ELR (cell line): Measurements from ENCODE around the gene TATDN2.
A peak's percentile ranks its signal among the peaks of the same experiment; 100 is the strongest.
"Not testable (repeated sequence)": the region's sequence is repeated elsewhere in the genome, so short reads cannot be mapped to it uniquely, and the experiment has no call there.

Source experiments
- DNase-seq: peaks from one replicate; pipeline ENCODE4 v3.0.0-alpha.2; 2015; ENCODE audit warnings: low read depth

Gene TATDN2

DNA sequence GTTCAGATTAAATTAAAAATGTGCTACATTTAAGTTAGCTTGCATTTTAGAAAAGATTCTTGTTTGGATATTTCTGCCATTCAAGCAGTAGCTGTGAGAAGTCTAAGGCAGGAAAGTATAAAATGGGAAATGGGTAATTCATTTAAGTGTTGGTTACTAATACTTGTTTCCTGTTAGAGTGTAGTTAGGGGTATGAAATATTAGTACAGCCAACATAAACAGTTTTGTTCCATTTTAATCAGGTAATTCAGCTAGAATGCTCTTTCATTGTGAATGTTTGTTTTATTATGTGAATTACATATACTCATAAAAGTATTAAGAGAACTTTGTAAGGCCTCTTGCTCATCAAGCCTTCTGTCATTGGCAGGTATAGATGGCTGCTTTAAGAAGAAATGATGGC lies 19.9 kb downstream of the TATDN2 start:
- no peak for DNase-seq

DNA sequence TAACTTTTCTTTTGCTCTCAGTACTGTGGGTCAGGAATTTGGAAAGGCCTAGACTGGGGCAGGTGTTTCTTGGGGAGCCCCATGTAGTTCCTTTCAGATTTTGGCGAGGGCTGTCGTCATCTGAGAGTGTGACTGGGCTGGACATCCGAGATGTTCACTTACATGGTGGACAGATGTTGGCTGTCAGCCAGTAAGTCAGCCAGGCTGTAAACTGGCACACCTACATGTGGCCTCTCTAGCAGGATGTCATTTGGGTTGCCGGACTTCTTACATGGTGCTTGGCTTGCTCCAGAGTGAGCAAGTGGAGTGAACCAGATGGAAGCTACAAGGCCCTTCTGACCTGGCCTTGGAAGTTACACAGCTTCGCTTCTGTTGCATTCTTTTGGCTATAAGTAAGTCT lies 20.7 kb downstream of the TATDN2 start:
- DNase-seq, result no peak

DNA sequence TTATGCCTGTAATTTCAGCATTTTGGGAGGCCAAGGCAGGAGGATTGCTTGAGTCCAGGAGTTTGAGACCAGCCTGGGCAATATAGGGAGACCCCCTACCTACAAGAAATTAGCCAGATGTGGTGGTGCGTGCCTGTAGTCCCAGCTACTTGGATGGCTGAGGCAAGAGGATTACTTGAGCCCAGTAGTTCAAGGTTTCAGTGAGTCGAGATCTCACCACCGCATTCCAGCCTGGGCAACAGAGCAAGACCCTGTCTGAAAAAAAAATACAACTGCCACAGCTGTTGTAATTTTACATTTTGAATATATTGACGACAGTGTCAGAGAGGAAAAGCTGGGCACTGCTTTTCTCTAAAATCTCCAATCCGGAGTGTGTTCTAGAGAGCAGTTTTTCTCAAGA lies 21.2 kb downstream of the TATDN2 start:
- no peak for DNase-seq

DNA sequence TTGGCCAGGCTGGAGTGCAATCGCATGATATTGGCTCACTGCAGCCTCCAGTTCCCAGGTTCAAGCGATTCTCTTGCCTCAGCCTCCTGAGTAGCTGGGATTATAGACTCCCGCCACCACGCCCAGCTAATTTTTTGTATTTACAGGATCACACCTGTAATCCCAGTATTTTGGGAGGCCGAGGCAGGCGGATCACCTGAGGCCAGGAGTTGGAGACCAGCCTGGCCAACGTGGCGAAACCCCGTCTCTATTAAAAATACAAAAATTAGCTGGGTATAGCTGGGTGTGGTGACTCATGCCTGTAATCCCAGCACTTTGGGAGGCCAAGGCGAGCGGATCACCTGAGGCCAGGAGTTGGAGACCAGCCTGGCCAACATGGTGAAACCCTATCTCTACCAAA lies 24.2 kb downstream of the TATDN2 start:
- DNase-seq, result not testable (repeated sequence)

DNA sequence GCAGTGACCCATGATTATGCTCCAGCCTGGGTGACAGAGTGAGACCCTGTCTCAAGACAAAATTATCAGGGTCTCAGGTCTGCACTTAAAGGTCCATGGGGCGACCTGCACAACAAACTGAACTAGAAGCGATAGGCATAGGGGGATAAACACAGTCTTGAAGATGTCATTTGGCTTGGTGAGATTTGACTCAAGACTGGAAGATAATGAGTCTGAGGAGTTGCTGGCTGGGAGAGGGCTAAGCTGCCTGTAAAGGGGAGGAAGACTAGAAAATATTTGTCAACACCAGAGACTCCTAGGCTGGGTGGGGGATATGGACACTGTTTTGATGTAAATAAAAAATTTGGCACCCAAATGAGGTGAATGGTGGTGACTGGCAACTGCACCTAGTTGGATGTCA lies 24.7 kb downstream of the TATDN2 start:
- DNase-seq, result no peak

DNA sequence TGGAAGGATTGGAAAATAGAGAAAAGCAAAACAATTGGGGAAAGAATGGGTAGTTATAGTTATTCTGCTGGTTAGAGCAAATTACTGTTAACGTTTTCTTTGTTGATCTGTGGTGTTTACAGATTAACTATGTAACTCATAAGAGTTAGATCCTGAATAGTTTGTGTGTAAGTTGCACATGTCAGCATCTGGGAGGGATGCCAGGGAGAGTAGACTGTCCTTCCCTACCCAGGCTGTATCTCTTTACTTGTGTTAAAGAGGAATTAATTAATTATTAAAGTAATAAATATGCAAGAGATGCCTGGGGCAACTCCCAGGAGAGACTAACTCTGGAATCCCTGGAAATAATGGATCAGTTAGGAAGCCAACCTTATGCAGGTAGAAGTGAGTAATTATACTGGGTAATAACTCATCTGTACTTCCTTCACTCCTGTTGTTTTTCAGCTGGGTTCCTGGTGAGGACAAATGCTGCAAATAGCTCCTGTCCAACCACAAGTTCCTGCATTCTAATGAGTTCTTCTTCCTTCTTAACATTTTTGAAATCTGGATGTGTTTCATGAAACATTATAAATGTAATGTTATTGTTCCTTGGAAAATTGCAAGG lies 25.5 kb downstream of the TATDN2 start:
- DNase-seq, result no peak

DNA sequence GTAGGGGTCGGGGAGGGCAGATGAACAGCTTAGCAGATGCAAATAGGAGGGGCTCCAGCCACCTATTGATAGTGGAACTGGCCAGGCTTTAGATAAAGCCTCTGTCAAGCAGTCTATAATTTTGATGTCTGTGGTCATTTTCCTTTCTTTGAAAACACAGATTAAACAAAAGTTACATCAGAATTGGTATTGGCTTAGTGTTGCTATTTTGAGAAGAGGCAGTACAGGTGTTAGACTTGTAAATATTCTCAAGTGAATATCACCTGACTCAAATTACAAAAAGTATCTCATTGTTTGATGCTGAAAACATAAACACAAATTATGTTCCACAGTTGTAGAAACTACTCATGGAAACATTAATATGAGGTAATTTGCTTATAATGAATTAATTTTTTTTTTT lies 26.3 kb downstream of the TATDN2 start:
- DNase-seq, result no peak

DNA sequence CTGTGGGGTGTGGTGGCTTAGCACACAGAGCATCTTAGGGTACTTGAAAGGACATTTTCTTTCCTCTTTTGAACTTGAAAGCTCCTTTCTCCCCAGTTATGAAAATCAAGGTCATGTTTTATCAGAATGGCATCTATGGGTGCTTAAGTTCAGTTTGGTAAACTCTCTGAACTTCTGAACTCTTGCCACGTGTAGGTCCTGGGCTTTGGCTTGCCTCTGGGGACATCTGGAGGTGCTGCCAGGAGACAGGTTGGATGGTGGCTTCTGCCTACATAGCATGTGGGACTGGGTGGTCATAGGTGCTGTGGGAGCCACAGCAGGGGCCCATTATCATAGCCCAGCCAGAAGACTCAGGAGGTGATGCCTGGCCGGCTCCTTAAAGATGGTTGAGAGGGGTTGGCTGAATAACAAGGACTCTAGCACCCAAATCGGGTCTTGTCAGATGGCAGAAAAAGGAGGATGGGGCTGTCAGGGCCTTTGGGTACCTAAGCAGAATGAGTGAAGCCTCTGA lies 28.9 kb downstream of the TATDN2 start:
- no peak for DNase-seq

DNA sequence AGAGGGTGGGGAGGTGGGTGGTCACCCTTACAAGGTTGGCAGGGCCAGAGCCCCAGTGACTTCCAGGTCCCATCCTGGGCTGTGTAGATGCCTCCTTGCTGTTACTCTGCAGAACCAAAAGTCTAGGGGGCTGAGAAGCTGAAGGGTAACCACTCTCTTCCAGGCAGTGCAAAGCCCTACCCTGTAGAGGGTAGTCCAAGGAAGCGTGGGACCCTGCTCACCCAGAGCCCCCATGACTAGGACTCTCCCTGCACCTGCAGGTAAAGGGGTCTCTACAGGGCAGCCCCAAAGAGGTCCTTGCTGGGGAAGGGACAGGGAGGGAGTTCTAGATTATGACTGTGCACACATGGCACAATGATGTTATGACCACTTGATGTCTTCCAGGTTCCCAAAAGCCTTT lies 30.2 kb downstream of the TATDN2 start:
- DNase-seq, result no peak

DNA sequence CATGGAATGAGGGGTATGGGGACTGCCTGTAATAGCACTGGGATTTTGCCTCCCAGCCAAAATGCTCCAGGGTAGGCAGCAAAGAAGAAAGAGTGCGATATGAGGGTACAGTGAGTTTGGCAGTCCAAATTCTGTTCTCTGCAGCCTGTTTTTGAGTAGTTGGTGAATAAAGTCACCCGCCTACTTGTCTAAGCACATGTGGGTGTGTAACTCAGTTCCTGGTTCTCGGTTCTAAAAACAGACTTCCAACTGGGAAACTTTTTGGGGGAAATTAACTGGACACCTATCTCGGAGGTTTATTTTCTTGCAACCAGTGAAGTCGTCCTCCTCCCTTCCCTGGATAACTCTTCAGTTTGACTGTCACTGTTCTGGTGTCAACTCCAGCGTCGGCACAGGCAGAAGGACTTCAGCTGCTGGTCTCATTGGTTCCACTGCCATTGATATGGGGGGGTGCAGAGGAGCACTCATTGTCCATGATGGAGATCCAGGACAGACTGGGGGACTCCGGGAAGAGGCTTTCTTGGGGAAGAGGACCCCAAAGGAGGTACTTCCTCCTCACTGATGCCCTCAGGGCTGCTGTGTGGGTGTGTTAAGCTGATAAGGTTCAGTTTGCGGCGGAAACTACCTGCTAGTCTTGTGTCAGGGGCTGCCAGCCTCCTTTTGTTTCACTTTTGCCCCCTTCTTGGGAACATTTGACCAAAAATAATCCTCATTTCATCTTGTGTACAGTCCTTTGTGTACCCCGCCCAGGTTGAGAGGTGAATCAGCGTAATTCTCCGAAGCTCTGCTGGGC lies 31.3 kb downstream of the TATDN2 start:
- DNase-seq, result no peak

DNA sequence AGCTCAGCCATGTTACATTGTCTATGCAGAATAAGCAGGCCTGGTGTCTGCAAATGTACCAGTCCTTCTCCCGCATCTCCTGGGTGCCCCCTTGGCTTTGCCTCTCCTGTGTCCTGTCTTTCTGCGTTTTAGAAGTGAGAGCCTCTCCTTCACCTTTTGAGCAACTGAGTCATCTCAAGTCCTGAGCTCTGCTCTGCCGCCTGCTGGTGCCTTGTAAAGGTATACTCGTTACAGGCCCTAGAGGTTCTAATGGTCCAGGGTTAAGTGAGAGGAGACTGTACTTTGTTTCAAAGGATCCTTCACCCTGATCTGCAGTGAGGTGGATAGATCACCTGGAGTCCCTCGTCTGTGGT lies 31.9 kb downstream of the TATDN2 start:
- peak; percentile 19 for DNase-seq

DNA sequence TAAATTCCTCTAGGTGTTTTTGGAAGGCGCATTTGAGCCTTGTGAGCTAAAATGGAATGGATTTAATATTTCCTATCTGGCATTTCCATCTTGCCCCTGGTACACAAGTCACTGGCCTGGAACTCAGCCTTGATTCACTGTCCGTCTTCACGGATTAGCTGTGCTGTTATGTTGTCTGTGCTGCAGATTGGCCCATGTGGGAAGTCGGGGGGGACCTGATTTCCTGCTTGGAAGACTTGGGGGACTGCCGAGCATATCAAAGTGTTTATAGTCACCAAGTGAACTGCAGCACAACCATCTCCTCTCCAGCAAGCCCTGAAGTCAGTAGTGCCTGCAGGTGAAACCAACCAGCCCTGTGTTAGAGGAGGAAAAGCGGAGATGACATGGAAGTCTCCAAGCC lies 32.3 kb downstream of the TATDN2 start:
- DNase-seq, result no peak

DNA sequence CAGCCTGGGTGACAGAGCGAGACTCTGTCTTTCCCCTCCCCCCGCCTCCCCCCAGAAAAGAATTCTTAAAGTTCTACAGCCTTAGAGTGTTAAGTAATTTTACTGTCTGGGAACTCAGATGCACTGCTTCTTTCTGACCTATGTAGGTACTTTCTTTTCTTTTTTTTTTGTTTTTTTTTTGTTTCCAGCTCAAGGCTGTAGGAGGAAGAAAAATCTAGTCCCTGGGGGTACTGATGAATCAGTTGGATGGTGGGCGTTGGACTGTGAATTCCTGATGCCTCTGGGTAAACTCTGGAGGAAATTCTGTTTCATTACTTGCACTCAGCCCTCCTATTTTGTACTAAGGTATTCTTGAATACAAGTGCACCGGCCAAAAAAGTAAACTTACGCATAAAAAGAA lies 33.7 kb downstream of the TATDN2 start:
- no peak for DNase-seq

DNA sequence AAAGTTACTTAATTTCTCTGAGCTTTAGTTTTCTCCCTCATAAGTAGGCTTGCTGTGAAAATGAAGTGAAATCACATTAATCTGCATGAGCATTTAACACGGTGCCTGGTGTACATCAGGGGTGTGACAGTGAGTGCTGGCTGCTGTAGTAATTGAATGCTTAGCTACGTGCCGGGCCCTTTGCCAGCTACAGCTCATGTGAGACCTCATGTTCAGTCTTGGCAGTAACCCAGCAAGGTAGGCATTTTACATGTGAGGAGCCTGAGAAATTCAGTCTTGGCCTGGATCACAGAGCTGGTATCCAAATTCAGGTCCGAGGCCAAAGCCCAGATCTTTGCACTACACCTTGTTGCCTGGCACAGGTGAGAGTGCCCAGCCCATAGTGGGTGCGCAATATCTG lies 35.4 kb downstream of the TATDN2 start:
- no peak for DNase-seq

DNA sequence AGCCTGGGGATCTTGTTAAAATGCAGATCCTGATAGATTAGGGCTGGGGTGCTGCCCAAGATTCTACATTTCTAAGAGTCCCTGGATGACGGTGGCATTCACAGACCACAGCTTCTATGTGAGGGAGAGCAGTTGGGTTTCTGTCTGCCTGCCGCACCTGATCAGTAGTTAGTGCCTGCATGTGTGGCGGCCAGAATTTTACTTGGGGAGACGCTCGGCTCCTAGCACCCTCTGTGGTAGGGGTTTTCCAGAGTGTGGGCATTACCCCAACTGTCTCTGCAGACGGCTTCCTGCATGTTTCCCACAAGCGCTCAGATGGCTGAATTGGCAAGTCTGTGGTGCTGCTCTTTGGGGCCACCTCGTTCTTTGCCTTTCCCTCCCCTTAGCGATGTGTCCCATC lies 36.2 kb downstream of the TATDN2 start:
- no peak for DNase-seq

DNA sequence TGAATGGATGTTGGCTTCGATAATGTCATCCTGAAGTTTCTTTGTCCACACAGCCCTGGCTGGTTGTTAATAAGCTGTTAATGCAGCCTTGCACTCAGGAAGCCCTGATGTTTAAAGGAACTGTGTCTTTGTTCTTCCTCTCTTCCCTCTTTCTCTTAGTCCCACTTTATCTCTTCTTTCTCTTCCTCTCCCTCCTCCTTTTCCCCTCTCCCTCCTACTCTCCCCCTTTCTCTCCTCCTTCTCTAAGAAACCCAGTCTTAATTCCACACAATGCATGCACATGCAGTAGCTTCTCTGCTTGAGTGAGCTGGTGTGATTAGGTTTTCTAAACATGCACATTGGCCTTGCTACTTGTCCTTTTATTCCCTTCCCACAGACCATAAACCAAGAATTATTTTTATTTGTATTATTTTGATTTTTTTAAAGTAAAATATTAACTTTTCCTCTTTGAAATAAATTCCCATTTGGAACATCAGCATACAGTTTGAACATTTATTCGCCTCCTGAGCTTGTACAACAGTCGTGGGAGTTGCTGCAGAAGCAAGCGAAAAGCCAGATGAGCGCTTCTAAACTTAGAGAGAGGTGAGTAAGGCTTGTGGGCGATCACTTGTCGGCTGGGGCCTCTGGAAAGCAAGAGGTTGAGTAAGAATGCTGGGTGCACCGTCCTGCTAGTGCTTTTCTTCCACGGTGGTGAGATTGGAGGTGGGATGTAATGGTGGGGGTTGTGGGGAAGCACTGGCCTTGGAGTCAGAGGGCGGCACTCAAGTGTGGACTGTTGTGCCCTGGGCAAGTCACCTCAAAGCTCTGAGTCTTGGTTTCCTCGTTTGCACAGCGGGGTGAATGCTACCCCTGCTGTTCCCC lies 37.2 kb downstream of the TATDN2 start:
- DNase-seq, result no peak

DNA sequence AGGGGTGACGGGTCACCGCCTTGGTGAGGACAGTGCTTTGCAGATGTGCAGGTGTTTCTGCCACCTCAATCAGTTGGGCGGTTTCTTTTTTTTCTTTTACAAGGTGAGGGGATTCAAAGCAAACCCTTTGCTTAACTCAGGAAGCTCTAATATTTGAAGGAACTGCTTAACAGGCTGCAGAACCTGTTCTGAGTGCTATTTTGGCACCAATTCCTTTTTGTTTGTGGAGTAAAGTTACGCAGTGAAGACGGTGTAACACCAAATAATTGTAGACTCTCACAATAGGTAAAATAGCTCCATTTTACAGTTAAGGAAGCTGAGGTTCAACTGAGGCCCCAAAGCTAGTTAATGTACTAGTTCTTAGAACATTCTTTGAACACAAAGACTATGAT lies 37.9 kb downstream of the TATDN2 start:
- no peak for DNase-seq

DNA sequence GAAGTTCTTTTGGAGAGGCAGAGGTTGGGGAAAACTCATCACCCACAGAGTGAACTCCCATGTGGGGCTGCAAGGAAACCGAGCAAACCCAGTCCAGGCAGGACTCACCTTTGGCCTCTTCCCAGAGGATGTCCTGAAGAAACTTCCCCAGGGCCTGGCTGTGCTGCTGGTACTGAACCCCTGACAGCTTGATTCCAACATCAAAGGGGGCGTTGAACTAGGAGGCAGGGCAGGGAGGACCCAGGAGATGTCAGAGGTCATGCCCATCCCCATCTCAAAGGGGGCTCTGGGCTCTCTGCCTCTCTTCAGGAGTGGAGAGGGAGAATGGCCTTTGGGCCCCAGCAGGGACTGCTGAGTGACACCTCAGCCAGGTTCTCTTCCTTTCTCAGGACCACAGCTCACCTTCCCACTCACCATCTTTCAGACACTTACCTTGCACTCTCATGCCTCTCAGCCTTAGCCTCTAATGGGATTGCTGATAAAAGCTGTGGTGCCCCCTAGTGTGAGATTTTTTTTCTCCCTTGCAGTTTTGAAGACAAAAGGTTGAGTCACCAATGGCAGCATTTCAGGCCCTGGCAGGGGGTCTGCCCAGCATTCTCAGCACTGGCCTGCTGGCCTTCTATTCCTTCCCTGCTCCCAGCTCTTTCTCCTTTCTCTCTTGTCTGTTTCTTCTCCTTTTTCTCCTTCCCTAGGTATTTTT lies 38.5 kb downstream of the TATDN2 start:
- DNase-seq, result peak; percentile 28

DNA sequence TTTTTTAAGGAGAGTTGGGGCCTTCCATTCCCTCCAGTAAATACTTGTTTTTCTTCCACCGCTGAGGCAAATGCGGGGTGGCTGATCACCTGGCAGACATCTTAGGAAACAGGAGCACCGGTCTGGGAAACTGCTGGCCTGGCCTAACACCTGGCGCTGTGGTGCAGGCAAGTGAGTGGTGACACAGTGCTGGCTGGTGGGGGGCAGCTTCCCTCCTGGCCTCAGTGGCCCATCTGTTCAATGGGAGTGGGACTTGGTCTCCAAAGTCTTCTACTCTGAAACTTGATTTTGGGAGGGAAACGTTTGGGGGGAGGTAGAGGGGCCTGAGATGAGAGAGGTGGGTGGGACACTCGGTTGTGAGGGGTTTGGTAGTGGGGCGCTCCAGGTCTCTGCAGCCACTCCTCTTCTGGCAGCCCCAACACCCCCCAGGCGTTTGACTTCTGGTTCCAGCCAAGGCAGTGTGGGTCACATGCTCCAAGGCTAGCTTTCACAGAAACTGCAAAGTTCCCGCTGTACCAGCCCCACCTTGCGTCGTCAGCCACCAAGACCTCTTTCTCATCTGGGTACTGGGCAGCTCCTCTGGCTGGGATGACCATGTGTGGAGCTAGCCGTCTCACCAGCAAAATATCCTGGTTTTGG lies 39.8 kb downstream of the TATDN2 start:
- no peak for DNase-seq

DNA sequence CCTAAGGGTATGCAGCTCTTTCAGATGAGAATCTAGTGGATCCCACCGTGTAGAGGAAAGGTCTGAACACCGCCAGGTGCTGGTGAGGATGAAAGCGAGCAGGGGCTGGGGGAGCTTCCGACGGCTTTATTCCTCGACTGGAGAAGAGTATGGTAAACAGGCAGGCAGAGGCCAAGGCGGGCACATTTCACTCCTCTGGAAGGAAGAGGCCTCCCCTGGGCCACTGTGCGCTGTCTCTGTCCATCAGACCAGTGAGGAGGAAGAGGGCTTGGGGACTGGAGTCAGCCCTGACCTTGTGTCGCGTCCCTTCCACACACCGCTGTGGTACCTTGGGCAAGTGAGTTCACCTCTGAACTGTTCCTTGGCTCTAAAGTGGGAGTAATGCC lies 40.3 kb downstream of the TATDN2 start:
- no peak for DNase-seq

DNA sequence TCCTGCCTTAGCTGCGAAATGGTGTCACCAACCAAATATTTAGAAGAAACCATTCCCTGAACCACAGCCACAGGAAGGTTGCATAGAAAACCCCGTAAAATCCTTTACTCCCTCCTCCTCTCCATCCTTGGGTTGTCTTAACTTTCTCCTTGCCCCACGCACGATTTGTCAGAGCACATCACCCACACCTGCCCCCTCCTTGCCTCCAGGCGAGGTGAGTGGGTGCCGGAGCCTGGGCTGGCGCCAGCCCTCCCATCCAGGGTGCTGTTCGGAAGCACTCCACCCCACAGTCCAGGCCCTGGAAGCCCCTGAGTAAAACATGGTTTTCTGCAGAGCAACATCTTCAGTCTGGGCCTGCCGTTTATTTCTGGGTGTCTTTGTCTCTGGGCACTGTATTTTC lies 40.8 kb downstream of the TATDN2 start:
- DNase-seq, result no peak

DNA sequence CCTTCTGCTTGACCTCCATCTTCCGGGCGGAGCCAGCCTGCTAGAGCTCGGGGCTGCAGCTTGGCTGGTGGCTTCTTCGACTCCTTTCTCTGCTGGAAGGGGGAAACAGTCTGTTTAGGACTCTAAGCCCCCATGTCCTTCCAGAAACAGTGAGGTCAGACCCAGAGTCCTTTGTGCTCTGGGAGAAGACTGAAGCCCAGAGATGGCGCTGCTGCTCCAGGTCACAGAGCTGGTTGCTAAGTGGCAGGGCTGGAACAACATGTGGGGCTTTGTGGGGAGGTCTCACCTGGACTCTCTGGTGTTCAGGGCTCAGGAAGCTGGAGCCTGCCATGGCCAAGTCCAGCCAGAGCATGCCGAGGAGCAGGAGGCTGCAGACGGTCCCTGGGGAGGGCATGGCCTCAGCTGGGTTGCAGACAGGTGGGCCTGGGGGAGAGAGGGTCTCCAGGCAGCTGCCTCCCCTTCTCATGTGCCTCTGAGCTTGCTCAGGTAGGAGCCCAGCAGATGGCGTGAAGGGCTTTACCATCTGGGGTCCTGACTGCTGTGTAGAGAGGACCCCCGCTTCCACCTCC lies 41.6 kb downstream of the TATDN2 start:
- no peak for DNase-seq
